GM12891 (cell line): Measurements from ENCODE around the gene PDAP1.

Experiments
- POLR2A ChIP-seq: IDR thresholded peaks from 2 replicates; pipeline ENCODE4 v1.6.1; 2011; ENCODE audit warnings: low read depth, low read length, control low read depth
- POLR2AphosphoS5 ChIP-seq: IDR thresholded peaks from 2 replicates; pipeline ENCODE4 v1.6.1; 2011; ENCODE audit warnings: low read depth, low read length, control low read depth

GRCh38 chr7:99456288-99456687, 47.9 kb upstream of the PDAP1 start:
- TF ChIP-seq POLR2AphosphoS5: 0 out of 2 replicates have a peak, but pooled peaks have one; percentile 3
- no peak for TF ChIP-seq POLR2A
